ENCODE results near the gene SLC22A4. TPM values are rescaled to one million over a fixed set of nuclear protein-coding genes. Genes with fewer than 3 reads are reported as not detected.
A peak's percentile ranks its signal among the peaks of the same experiment; 100 is the strongest.

The SLC22A4 gene
- total RNA-seq, 1 donor from 2014 or later: 4.6 TPM

GRCh38 chr5:132299917-132300316 lies 5.7 kb downstream of the SLC22A4 start:
- no peak for DNase-seq (ENCODE audit: low spot score)

GRCh38 chr5:132300577-132301343 lies 6.6 kb downstream of the SLC22A4 start:
- peak; percentile 47 for DNase-seq (ENCODE audit: low spot score)

DNA sequence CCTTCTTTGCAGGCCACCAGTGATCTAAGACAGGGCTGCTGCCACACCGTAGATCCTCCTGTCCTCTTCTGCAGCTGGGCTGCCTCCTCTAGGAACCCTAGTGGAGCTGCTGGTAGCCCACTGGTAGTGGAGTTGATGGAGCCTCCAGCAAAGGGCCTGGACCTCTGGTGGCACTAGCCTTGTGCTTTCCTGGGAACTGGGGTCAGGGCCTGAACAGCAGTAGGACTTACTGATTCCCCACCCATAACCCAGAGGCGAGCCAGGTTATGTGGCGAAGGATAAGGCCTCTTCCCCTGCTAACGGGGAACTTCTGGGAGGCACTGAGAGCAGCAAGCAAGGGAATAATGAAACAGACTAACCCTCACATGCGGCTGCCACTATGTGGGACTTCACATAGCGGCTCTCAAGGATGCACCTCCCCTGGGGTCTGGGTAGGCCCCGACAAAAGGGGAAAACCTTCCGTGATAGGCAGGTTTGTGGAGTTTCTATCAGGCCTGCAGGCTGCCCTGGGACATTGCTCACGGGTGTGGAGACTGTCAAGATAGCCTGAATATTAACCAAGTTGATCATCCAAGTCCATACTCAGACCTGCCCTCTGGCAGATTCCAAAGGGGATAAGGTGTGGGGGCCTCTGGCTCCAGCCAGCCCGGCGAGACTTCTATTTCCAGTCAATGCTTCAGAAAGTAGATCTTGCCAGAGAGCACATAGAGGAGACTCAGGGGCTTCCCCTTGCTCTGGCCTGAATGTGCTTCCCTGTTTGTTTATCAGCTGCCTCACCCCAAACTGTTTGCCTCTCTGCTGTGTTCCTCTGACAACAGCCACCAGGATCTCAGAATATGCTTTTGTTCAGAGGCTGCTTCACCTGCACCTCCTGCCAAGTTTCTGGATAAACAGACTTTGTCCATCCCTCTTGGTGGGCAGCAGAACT lies 7.4 kb downstream of the SLC22A4 start:
- DNase-seq (ENCODE audit: low spot score): no peak

DNA sequence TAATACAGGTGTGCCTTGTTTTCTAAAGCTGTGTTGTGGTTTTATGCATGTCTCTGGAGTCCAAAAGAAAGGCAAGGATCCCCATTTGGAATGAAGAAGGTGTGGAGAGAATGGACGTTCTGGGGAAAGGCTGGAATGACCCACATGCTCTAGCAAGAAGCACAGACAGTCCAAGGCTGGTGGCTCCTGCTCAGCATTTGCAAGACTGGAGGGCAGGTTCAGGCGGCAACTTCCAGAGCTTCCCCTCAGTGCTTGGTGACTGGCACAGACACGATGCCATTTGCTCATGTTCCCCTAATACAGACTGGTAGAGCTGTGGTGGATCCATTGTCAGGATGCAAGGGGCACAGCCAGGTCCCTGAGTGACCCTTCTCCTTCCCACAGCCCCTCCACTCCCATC lies 8.2 kb downstream of the SLC22A4 start:
- no peak for DNase-seq (ENCODE audit: low spot score)

DNA sequence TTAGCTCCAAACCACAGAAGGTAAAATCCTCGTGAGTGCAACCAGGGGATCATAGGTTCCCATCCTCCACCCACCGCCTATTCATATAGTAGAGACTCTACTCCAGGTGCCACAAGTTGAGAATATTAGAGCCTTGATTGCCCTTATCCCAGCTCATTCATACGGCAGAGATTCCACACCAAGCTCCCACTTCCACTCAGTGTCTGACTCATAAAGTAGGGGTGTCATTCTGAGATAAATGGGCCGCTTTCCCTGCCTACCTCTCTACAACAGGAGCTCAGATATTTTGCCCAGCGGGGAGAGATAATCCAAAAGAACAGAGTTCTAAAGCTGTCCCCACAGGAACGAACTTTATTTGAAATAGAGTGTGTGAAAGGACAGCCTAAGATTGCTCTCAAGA lies 9.4 kb downstream of the SLC22A4 start:
- no peak for DNase-seq (ENCODE audit: low spot score)

DNA sequence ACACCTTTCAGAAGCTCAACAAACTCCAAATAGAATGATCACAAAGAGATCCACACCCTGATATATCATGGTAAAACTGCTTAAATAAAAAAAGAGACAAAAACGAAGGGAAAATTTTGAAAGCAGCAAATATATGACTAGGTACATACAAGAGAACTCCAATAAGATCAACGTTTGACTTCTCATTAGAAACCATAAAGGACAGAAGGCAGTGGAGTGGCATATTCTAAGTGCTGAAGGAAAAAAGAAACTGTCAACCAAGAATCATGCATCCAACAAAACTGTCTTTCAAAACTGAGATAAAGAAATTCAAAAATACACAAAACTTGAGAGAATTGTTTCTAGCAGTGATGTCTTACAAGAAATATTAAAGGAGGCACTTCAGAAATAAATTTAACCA lies 11.2 kb downstream of the SLC22A4 start:
- no peak for DNase-seq (ENCODE audit: low spot score)

DNA sequence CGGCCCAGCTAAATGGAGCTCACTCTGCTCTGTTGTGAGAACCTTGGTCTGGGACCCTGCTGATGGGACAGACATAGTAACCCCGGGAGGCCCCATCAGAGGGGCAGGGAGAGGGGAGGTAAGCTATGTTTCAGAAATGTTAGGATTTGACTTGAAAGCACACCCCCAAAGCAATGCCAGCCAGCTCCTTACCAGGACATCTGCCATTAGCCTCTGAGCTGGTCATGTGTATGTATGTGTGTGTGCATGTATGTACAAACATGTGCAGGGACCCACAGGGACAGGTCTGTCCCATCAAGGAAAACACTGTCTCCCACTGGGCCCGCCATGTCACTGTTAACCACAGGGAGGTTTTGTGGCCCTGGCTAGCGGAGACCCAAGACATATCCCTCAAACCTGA lies 14.5 kb downstream of the SLC22A4 start:
- no peak for DNase-seq (ENCODE audit: low spot score)

DNA sequence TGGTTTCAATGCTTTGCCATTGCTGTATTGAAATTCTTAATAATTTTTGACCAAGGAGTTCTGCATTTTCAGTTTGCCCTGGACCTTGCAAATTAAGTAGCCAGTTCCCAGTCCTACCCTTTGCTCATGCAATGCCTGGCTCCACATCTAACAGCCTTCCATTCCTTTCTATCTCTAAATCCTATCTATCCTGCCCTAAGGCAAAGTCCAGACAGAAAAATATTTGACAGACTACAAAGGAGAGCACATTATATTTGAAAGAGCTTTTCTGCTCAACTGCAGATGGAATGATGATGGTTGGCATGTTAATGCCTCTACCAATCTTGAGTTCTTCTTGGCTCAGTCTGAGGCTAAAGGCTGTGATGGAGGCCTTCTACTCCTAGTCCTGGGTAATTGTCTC lies 15.5 kb downstream of the SLC22A4 start:
- no peak for DNase-seq (ENCODE audit: low spot score)

DNA sequence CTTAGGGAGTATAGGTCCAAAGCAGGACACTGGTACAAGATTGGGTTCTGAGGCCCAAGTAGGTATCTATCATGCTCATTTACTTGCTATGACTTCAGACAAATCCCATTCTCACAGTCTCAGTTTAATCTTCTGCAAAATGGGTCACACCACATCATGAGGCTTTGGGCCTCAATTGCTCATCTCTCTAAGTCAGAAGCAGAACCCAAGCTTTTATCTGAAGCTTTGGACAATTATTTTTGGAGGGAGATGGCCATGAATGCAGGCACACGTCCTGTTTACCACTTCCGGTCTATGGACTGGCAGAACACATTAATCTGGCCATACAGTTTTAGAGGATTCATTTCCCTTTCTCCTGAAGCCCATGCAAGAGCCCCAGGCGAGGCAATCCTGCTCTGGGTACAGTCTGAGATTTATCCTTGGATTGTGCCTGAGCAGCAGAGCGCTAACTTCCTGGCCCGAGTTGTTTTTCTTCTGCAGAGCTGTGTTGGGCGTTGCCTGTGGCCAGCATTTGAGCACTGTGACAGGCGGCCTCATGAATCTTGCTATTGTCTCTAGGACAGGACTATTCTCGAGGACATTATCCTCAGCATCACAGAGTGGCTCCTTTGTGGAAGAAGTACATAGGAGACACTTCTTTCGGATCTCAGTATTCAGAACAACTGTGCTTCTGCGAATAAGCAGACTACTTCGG lies 16.1 kb downstream of the SLC22A4 start:
- DNase-seq (ENCODE audit: low spot score): peak; percentile 38

GRCh38 chr5:132313366-132313765 lies 19.2 kb downstream of the SLC22A4 start:
- DNase-seq (ENCODE audit: low spot score): no peak

DNA sequence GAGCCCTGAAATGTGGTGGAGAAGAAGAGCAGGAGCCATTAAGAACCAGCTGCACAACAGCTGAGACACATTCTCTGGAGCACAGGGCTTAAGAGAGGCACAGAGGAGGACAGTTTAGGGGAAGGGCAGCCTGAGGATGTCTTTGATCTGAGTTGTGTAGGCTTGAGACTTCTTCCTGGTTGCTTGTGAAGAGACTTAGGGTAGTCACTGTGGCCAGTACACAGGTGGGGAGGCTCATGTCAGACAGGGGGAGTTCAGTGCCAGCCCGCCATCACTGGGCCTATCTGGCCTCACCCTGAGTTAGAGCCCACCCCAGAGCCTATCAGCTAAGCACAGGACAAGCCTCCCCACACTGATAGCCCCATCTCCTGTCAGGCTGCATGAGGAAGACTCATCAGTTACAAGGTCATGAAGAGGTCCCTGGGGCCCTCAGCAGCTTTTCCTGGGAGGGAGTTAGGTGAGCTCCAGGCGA lies 19.8 kb downstream of the SLC22A4 start:
- no peak for DNase-seq (ENCODE audit: low spot score)

DNA sequence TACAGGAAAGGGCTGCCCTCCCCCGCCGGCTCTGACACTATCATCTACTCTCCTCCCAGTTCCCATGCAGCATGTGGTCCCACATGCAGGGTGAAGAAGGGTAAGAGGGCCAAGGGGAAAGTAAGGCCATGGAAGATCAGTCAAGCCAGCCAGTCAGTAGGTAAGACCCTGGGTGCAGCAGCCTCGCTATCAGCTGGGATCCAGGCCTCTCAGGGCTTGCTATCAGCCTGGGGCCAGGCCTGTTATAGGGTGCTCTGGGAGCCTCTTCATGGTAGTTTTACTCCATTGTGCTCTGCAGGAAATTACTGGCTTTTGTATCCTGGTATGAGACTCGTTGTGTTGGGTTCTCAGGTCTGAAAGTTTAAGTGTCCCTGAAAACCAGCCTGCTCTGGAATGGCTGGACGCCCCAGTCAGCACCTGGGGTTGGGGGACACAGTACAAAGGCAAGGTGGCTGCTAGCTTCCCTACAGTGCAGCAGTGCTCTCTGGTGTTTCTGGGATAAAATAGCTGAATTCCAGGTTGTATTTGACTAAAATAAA lies 21.4 kb downstream of the SLC22A4 start:
- no peak for DNase-seq (ENCODE audit: low spot score)

DNA sequence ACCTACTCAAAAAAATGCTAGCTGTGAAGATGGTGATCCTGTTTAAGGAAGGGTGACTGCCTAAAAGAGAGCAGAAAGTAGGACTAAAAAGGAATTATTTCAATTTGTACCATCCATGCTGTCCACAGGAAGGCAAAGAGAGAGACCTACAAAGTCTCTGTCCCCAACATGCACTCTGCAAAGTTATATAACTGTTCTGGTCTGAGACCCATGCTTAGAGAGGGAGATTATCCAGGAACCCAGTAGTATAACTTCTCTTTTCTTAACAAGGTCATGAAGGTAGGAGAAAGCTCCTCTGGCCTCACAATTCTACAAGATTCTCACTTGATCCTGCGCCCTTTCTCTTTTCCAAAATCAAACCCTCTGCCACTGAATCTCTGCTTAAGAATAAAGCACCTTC lies 25.8 kb downstream of the SLC22A4 start:
- DNase-seq (ENCODE audit: low spot score): no peak

DNA sequence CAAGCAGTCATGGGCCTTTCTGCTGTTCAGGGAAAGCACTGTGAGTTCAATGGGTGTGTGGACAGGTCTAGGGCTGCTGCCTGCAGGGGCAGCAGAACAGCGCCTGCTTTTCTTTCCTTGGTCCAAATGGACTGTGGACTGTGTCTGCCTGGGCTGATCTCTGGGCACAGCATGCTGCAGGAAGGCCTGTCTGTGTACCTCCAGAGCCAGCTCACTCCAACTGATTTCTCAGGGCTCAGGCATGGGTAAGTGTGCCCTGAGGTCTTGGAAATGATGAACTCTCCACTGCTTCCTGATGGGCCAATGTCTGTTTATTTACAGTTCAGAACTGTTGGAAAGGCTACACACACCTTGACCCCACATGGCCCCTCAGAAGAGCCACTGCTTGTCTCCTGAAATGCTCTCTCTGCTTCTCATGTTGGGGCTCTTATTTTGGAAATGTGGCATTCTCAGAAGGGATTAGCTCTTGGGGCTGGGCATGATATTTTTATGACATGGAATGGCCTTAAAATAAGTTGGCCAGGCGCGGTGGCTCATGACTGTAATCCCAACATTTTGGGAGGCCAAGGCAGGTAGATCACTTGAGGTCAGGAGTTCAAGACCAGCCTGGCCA lies 27.0 kb downstream of the SLC22A4 start:
- no peak for DNase-seq (ENCODE audit: low spot score)

- DNase-seq (ENCODE audit: low spot score): no peak
These were observed 28.1 kb downstream of the SLC22A4 start for GRCh38 chr5:132322266-132322665.

DNA sequence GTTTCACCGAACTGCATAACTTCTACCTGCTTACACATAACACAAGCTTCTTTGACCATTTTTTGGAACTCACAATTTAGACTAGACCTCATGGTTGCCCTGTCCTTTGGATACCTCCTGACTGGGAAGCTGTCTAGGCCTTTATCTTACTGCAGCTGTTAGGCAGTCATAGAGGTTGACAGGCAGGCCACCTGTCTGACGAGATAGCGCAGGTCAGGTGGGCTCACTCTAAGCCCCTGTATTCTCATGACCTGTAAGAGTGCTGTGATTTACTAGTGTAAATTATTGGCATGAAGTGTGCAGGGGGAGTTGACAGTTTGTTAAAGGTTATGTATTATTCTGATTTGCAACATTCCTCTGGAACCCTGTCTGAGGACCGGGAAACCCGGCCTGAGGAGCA lies 29.0 kb downstream of the SLC22A4 start:
- DNase-seq (ENCODE audit: low spot score): no peak

DNA sequence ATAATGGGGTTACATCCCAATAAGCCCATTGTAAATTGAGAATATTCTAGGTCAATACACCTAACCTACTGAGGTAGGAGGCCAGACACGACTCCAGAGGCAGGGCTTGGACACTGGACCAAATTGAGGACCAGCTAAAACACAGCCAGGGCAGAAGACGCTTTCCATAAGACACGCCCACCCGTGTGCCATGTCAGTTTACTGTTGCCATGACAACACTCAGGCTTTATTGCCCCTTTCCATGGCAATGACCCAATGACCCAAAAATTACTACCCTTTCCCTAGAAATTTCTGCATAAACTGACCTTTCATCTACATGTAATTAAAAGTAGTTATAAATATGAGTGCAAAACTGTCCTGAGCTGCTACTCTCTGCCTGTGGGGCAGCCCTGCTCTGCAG lies 31.5 kb downstream of the SLC22A4 start:
- DNase-seq (ENCODE audit: low spot score): no peak

DNA sequence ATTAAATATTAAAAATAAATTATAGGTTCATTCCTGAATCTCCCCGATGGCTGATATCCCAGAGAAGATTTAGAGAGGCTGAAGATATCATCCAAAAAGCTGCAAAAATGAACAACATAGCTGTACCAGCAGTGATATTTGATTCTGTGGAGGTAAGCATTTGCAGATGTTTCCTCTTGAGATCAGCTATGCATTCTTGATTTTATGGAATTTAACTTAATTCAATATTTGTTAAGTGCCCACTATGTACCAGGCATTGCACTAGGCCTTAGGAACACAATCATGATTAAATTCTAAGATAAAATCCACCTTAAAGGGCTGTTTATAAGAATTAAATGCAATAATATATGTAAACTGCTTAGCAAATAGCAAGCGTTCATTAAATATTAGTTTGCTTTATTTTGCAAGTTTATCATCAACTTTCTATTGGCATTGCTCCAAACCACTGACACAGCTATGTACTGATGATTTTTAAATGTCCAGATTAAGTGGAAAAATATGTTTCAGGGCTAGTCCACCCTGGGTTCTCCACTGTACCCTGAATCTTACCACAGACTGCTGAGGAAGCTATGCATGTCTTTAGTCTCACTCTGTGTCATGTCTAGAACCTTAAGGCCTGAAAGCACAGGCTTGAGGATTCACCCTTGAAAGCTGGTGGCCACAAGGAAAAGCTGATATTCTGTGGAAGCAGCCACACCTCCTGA lies 33.2 kb downstream of the SLC22A4 start:
- DNase-seq (ENCODE audit: low spot score): peak; percentile 32

- no peak for DNase-seq (ENCODE audit: low spot score)
These were observed 40.6 kb downstream of the SLC22A4 start for GRCh38 chr5:132334812-132335211.

DNA sequence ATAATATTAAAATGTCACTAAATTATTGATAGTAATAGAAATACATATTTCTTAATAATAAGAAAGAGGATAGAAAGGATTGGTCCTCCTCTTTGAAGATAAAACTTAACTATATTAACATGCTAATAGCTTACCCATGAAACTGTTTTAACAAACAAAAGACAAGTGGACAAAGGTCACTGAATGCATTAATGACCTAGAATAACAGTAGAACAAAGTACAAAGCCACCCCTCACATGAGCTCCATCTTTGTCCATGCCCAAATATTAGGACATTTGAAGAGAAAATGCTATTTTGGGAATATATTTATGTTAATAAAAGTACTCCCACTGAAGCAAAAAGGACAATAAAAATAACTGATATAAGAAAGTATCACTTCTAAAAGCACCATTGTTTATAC lies 41.2 kb downstream of the SLC22A4 start:
- no peak for DNase-seq (ENCODE audit: low spot score)

DNA sequence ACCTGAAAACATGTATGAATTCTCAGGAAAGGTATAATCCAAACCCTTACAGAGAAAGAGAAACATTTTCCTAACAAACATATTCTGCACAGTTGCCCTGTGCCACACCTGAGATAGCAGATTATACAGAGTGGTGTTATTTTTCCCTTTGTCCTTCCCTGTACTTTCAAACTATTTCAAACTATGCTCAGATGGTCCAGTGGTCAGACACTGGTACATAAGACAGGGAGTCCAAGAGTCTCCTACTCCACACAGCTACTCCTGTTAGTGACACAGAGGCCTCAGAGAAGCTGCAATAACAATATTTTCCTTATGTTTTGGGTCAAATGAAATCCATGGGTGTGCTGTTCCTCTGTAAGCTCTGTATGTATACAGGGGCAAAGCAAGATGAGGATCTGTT lies 45.3 kb downstream of the SLC22A4 start:
- DNase-seq (ENCODE audit: low spot score): no peak

Measured in umbilical cord (tissue), 2 donors.